NCI-H1417 (cell line): ENCODE results near the gene GTPBP6.
"Not testable (repeated sequence)": the region's sequence is repeated elsewhere in the genome, so short reads cannot be mapped to it uniquely, and the experiment has no call there.

Experiments
- DNase-seq, 3 experiments: peaks; one replicate each; lab custom pipeline; 2025; lab: John Stamatoyannopoulos, UW

GTPBP6 gene

GRCh38 chrX:292900-293897 is 25.4 kb downstream of the GTPBP6 start:
- DNase-seq = no peak

DNA sequence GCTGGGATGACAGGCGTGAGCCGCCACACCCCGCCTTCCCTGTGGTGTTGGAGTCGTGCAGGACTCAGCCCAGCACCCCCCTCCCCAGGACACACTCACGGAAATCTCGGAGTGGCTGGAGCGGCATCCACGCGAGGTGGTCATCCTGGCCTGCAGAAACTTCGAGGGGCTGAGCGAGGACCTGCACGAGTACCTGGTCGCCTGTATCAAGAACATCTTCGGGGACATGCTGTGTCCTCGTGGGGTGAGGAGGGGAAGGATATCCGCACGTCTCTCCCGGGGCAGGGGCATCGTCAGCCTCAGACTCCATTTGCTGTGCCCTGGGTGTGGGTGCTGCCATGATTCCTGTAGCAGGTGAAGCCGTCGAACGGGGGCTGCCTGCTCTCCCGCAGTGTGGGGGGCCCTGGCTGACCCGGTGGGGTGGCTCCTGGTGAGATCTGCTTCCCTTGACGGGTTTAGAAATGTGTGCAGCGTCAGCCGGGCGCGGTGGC is 27.1 kb downstream of the GTPBP6 start:
- DNase-seq = no peak

DNA sequence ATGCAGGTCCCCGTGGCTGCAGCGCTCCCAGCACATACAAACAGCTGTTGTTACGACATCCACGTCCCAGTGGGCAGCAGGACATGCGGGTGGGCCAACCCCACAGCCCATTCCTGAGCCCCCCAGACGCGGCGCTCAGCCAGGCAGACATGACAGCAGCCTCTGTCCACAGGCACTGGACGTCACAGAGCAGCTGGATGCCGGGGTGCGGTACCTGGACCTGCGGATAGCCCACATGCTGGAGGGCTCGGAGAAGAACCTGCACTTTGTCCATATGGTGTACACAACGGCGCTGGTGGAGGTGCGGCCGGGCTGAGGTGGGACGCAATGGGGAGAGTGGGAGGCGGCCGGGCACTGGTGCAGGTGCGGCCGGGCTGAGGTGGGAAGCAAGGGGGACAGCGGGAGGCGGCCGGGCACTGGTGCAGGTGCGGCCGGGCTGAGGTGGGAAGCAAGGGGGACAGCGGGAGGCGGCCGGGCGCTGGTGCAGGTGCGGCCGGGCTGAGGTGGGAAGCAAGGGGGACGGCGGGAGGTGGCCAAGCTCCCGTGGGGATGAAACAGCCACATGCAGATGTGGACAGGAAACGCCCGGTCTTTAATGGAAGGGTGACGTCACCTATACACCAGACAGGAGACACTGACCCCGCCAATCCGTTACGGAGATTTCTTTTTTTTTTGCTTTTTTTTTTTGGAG is 28.0 kb downstream of the GTPBP6 start:
- no peak for DNase-seq

DNA sequence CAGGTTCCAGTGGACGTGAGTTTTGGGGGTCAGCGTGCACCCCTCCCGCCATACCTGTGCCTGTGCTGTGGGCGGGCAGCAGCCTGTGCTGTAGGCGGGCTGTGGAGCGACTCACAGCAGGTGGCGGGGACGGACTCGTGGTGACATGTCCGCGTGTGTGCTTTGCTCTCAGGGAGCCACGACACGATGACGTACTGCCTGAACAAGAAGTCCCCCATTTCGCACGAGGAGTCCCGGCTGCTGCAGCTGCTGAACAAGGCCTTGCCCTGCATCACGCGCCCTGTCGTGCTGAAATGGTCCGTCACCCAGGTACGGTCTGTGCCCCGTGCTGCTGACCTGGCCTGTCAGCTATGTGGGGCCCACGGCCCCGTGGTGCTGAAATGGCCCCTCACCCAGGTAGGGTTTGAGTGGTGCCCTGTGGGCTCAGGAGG is 30.0 kb downstream of the GTPBP6 start:
- no peak for DNase-seq

GRCh38 chrX:287670-288069 is 30.9 kb downstream of the GTPBP6 start:
- no peak for DNase-seq

GRCh38 chrX:285076-285677 is 33.4 kb downstream of the GTPBP6 start:
- no peak for DNase-seq

DNA sequence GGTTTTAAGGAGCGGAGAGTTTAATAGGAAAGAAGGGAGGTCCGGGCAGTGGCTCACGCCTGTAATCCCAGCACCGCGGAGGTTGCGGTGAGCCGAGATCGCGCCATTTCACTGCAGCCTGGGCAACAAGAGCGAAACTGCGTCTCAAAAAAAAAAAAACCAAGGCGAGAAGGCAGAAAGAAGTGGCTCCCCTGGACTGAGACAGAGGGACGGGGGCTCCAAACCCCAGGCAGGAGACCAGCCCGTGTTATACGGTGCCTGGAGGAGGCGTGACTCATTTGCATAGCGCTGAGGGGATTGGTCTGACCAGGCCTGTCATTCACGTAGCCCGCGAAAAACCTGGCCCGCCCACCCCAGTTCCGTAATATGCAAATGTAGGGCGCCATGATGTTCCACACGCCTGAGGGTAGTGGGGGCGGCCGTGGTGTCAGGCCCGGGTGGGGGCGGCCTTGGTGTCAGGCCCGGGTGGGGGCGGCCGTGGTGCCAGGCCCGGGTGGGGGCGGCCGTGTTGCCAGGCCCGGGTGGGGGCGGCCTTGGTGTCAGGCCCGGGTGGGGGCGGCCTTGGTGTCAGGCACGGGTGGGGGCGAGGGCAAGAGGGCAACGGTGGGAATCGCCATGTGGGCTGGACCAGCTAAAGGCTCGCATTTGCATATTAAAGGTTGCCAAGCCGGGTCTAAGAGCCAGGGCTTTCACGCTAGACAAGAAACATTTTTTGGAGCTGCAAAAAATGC is 35.3 kb downstream of the GTPBP6 start:
- DNase-seq = no peak

- DNase-seq = not testable (repeated sequence)
These were observed 36.5 kb downstream of the GTPBP6 start for GRCh38 chrX:282000-282681.

GRCh38 chrX:281166-281999 is 37.2 kb downstream of the GTPBP6 start, which contains the start of gene PLCXD1:
TSS of gene PLCXD1 (plus strand) at chrX:281381. CDS start at chrX:284188, 2,807 bp downstream.
- DNase-seq = no peak

GRCh38 chrX:280722-281121 is 37.9 kb downstream of the GTPBP6 start:
- DNase-seq = not testable (repeated sequence)

- DNase-seq = not testable (repeated sequence)
These were observed 38.6 kb downstream of the GTPBP6 start for GRCh38 chrX:279757-280604.

DNA sequence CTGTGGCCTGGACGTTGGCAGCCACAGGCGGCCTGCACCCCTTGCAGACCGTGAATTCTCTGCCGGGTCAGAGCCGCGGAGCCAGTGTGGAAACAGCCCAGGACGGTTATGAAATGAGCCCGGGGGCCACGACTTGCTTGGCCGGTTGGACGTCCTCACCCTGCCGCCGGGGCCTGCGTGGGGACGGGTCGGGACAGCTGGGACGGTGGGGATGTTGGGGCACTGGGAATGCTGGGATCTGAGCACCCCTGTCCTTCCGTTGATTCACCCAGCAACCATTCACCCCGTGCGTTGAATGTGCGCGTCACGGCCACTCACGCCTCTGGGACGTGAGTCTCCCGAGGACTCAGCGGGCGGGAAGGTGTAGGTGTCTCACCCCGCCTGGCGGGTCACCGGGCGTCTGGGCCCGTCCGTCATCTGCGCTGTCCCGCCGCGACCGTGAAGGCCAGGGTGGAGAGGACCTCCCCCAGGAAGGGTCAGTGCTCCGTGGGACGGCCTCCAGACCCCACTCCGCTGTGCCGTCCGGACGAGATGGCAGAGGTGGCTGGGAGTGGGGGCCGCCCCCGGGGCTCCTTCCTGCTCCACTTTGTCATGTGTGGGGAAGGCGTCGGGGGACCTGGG is 41.9 kb downstream of the GTPBP6 start:
- no peak for DNase-seq

GRCh38 chrX:275967-276580 is 42.5 kb downstream of the GTPBP6 start:
- no peak for DNase-seq

- no peak for DNase-seq
These were observed 43.1 kb downstream of the GTPBP6 start for GRCh38 chrX:275476-275966.

DNA sequence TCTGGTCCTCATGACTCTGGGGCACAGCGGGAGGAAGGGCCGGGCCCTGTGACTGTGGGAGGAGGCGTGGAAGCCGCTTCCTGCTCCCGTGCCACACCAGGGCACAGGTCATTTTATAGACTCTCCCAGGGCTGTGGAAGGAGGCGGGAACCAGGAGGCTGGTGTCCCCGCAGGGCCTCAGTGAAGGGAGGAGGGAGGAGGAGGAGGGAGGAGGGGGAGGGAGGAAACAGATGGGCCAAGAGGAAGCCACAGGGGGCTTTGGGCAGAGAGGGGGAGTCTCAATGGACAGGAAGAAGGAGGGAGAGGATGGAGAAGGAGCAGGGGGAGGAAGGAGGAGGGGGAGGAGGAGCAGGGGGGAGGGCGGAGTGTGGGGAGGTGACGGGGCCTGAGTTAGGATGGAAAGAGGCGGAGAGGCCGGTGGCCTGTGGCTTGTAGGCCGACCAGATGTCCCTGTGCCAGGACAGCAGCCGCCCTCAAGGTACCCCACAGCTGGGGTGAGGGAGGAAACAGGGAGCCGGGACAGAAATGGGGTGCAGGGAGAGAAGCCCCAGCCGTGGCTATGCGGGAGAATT is 43.6 kb downstream of the GTPBP6 start:
- DNase-seq = no peak

DNA sequence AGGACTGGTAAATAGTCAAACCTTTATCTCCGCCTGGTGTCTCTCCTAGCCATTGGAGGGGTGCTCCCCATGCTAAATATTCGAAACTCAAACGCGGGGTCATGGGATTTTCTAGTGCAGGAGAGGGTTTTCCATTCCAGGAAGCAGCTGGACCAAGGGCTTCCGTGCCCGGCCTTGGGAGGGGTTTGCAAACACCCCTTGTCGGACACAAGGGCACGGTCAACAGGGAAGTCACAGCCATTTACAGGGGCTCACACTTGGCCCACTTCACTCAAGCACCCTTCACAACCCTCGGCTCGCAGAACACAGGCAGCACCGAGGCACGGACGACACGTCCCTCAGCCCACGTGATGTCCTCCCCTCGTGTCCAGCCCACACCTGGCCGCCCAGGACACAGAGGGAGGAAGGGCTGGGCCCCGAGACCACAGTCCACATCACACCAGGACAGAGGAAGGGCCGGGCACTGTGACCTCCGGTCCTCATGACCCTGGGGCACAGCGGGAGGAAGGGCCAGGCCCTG is 47.7 kb downstream of the GTPBP6 start:
- DNase-seq = no peak

DNA sequence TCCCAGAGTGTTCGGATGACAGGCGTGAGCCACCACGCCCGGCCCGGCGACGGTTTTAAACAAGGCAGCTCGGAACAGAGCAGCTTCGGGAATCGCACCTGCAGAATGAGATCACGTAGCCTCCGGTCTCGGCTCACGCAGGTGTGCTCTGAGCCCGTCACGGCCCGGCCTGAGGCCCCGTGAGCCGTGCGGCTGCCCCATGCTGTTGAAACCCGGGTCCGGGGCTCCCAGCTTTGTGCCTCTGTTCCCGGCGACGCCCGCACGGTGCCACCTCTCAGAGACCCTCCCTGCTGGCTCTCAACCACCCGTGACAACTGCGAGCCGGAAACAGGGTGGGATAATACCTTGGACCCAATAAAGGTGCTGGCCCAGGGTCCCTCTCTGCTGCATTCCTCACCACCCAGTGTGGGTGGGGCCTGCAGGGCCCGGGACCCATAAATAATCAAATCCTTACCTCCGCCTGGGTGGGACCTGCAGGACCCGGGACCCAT is 50.8 kb downstream of the GTPBP6 start:
- no peak for DNase-seq
